DLD1 (cell line): ENCODE results near the gene RPS2.

Source experiments
- in situ Hi-C: cut with HindIII; loops from 2 replicates; pipeline ENCODE4 v1.10.0; 2017; ENCODE audit warnings: low sequenced_read_pairs

Gene RPS2

DNA sequence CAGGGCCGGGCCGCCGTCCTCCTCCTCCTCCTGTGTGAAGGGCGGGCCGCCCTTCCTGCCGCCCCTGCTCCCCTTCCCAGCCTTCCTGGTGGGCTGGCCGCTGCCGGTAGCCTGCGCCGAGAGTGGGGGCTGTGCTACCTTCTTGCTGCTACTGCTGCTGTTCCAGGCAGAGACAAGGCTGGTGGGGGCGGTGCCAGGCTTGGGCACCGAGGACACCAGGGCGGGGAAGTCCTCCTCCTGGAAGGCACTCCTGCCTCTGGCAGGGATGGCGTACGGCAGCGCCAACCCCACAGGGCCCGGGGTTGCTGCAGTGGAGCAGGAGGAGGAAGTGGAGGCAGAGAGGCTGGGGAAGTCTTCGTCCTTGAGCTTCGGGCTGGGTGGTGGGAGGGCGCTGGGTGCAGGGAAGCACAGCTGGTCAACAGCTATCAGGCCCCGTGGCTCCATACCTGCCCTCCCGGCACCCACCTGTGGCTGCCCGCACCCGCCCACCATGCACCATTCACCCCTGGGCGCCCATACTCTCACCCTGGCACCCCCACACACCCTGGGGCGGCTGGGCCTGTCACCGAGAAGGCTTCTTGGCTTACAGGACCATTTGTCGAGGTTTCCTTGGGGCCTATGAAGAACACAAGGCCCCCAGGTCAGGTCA is 35.4 kb upstream of the RPS2 start:
- in situ Hi-C loops, result no loop called here

DNA sequence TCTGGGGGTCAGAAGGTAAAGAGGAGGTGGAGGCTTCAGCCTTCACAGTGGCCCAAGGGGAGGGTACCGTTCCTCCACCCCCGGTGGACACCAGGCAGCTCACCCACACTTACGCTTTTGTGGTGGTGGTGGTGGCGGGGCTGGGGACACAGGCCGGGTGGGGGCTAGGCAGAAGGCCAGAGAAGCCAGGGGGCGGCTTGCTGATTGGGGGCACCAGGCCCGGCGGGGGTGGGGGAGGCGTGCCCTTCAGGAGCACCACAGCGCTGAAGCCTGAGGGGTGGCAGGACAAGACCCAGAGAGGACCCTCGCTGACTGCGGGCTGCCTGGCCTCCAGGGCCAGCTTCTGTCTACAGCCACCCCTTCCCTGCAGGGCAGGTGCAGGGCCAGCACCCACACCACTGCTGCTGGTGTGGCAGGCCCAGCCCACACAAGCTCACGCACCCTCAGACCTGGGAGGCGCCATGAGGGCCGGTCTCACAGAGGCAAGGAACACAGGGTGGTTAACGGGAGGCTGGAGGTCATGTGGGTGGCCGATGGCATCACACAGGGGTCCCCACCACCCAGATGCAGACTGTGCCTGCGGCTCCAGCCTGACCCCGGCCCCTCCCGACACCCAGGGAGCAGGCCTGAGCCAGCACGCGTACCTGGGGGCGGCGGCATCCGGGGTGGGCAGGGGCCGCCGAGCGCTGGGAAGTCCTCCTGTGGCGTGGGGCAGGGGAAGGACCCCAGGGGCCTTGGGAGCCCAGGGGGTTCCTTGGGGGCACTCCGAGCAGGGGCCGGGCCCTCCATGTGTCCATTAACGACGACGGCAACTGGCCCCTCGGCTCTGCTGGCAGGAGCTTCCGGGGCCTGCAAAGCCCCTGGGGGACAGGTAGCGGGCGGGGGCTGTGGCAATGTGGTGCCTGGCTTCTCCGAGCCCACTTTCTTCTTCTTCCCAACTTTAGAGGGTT is 34.5 kb upstream of the RPS2 start:
- in situ Hi-C loops, result no loop called here

- in situ Hi-C loops, result no loop called here
Measured at GRCh38 chr16:1998360-1998835, 33.8 kb upstream of the RPS2 start.

DNA sequence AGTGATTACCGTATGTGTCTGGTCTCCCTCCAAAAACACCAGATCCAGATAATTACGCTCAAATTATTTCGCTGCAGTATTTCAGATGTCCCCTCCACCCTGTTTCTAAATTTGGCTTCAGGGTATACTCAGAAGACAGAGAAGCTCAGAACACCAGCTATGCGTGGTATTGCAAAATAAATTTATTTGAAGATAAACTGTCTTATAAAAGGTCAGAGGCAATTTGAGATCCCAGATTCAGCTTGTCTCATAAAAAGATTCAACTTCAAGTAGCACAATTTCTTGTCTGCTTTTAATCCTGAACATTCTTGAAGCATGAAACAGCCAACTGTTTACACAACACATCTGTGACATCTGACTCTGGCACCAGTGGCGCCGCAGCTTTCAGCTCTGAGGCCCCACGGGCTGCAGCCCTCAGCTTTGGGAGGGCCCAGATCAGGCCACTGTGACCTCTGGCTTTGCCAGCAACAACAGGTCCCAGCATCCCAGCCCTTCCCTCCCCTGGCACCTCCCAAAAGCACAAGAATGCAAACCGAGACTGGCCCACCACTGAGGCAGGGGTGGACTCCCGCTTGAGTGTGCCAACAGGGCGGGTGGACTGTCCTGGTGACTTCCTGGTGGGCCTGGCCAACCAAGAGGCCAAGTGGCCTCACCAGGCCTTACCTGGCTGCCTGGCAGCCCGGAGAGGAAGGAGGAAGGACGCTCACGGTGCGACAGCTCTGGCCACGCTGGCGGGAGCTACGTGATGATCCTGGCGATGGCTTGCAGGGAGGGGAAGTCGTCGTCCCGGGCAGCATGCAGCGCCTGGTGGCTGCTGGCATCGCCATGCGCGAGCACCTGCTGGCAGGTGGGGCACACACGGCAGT is 33.1 kb upstream of the RPS2 start:
- in situ Hi-C loops, result no loop called here

DNA sequence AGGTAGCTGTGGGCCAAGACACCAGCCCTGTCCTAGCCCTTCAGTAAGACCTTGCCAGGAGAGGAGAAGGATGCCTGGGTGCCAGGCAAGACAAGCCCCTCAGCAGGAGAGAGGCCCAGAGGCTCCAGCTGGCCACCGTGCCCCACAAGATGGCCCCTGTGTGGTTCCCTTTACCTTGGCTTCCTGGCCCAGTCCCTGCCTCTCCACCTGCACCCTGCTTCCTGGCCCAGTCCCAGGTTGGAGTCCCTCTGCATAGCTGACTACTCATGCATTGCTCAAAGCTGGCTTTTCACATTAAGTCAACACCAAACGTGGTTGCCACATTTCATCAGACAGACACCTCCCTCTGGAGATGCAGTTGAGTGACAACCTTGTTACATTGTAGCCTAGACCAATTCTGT is 29.1 kb upstream of the RPS2 start:
- in situ Hi-C loops, result no loop called here

- in situ Hi-C loops, result no loop called here
Measured at GRCh38 chr16:1992704-1993317, 28.2 kb upstream of the RPS2 start.

- in situ Hi-C loops, result no loop called here
Measured at GRCh38 chr16:1991948-1992703, 27.5 kb upstream of the RPS2 start.

GRCh38 chr16:1991588-1991947 is 26.9 kb upstream of the RPS2 start:
- in situ Hi-C loops, result no loop called here

DNA sequence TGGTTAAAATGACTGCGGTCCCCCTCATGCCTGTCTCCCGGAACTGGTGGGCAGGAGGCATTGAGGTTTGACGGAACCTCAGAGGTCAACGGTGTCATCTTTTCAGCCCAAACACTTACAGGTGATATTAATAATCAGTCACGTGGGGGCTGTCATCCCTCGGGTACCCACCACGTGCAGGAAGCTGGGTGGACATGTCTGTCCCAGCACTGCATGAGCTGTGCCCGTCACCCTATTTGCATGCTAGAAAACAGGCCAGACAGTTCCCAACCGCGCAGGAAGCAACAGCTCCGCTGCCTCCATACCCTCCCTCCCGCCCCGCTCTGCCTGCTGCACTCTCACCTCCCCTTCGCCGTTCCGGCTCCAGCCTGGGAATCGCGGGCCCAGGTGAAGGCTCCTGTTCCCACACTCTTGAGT is 26.5 kb upstream of the RPS2 start:
- in situ Hi-C loops, result no loop called here

DNA sequence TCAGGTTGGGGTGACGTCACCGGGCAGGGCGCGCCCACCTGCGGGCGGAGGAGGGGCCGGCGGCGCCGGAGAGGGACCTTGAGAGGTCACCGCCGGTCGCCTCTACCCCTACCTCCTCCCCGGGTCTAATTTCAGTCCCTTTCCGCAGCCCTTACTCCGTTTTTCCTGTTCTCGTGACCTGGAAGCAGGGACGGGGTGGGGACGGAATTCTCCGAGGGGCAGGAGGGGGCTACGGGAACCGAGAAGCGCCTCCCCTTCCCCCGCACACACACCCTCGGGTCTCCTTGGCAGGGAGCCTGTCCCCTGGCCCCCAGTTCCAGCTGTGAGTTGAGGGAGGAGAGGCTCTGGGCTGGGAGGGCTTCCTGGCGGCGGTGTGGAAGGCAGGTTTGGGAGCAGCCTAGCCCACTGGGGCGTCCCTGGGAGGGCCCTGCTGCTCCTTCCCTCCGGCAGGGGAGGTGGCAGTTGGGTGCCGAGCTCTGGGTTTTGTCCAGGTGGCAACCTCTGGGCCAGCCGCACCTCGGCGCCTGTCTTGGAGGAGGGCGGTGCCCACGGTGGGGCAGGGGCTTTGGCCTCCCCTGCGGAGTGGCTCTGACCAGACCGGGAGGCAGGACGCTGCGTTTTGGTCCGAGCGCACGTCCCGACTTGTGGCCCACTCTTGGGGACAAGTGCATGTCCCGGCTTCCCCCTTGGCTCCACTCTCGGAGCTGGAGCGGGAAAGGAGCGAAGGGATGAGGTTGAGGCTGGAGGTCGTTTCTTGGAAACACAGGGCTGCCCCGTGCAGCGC is 25.9 kb upstream of the RPS2 start:
- in situ Hi-C loops, result no loop called here

DNA sequence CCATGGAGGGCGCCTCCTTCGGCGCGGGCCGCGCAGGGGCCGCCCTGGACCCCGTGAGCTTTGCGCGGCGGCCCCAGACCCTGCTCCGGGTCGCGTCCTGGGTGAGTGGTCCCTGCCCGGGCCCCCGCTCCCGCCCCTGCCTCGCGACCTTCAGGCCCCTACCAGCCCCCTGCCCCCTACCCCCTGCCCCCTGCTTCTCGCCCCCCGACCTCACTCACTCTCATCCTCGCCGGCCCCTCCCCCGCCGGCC is 25.4 kb upstream of the RPS2 start:
- in situ Hi-C loops, result no loop called here

- in situ Hi-C loops, result no loop called here
Measured at GRCh38 chr16:1989209-1990100, 24.8 kb upstream of the RPS2 start, which contains the start of gene SYNGR3. Gene SYNGR3 (plus strand): TSS chr16:1989970. CDS start chr16:1990103, 133 bp downstream.

DNA sequence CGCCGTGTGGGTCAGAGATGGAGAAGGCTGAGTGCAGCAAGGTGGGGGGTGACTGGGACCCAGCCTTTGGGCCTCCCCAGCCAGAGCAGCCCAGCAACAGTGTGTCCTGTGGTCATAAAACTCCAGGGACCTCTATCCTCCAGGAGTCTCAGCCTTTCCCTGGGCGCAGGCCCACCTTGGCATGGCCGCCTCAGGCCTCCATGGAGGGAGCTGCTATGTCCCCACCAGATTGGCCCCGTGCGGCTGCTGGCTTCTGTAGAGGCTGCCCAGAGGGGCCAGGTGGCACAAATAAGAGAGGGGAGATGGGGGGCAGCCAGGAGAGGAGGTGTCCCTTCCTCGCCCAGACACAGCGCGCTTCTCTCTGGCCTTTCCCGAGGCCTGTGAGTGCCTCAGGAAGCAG is 22.6 kb upstream of the RPS2 start:
- in situ Hi-C loops, result no loop called here

DNA sequence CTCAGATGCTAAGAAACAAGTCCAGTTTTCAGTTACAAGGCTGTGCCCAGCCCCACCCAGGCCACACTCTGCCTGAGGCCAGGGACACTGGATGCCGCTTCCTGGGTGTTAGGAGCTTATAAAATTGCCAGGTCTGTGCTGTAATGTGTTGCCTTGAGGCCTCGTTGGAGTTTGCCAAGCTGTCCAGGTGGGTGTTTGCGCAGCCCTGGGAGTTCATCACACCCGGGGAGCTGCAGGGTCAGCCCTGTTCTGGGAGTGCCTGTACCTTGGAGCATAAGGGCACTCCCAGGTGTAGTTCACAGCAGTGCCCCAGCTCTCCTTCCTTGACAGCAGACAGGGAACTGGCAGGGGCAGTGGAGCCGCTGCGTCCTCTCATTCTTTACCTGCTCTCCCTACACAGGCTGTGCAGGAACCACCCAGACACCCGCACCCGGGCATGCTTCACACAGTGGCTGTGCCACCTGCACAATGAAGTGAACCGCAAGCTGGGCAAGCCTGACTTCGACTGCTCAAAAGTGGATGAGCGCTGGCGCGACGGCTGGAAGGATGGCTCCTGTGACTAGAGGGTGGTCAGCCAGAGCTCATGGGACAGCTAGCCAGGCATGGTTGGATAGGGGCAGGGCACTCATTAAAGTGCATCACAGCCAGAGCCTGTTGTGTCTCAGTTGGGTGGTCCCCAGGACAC is 21.0 kb upstream of the RPS2 start:
- in situ Hi-C loops, result no loop called here

- in situ Hi-C loops, result no loop called here
Measured at GRCh38 chr16:1984347-1985225, 20.0 kb upstream of the RPS2 start.

GRCh38 chr16:1983544-1984346 is 19.1 kb upstream of the RPS2 start, which contains the start of gene GFER:
Gene GFER (plus strand): TSS chr16:1984193. CDS start chr16:1984219, 26 bp downstream.
- in situ Hi-C loops, result no loop called here
